Measurements from ENCODE around the gene IL18BP. TPM values are rescaled to one million over a fixed set of nuclear protein-coding genes. Genes with fewer than 3 reads are reported as not detected.

Gene IL18BP
- total RNA-seq, 1 donor from 2014 or later = 2.1 TPM

- FAIRE-seq = no peak
- no peak for DNase-seq (ENCODE audit: low read depth)
- H3K36me3 ChIP-seq (ENCODE audit: control insufficient read depth, insufficient read depth, low read length) = peaks cover 33% of the 10 kb centered on the region
- H3K4me3 ChIP-seq (ENCODE audit: low read depth, low read length) = no peak overlapping the region
- H3K27me3 ChIP-seq (ENCODE audit: control insufficient read depth, insufficient read depth, low read length) = no peaks in the 10 kb centered on the region
- TF ChIP-seq CTCF (IDR thresholded peaks at IDR 0.05; ENCODE audit: insufficient read depth, low read length, severe bottlenecking) = no peak
Measured at GRCh38 chr11:72001834-72002591, 3.3 kb downstream of the IL18BP start.

GRCh38 chr11:72002841-72003775 is 4.4 kb downstream of the IL18BP start:
- TF ChIP-seq CTCF (IDR thresholded peaks at IDR 0.05; ENCODE audit: insufficient read depth, low read length, severe bottlenecking) = no peak
- Histone ChIP-seq H3K27me3 (ENCODE audit: control insufficient read depth, insufficient read depth, low read length) (no peaks in the 10 kb centered on the region), H3K4me3 (ENCODE audit: low read depth, low read length) (no peak overlapping the region), H3K36me3 (ENCODE audit: control insufficient read depth, insufficient read depth, low read length) (peaks cover 40% of the 10 kb centered on the region)
- FAIRE-seq (no peak), DNase-seq (ENCODE audit: low read depth) (no peak)

GRCh38 chr11:72003776-72004171 is 5.1 kb downstream of the IL18BP start:
- TF ChIP-seq CTCF (IDR thresholded peaks at IDR 0.05; ENCODE audit: insufficient read depth, low read length, severe bottlenecking) = no peak
- Histone ChIP-seq H3K36me3 (ENCODE audit: control insufficient read depth, insufficient read depth, low read length) (peaks cover 45% of the 10 kb centered on the region), H3K4me3 (ENCODE audit: low read depth, low read length) (no peak overlapping the region), H3K27me3 (ENCODE audit: control insufficient read depth, insufficient read depth, low read length) (no peaks in the 10 kb centered on the region)
- DNase-seq (ENCODE audit: low read depth) = no peak
- FAIRE-seq = no peak

GRCh38 chr11:72004515-72005346 is 6.0 kb downstream of the IL18BP start:
- no peak overlapping the region for H3K4me3 ChIP-seq (ENCODE audit: low read depth, low read length)
- FAIRE-seq (peak; percentile 32), DNase-seq (ENCODE audit: low read depth) (no peak)
- H3K27me3 ChIP-seq (ENCODE audit: control insufficient read depth, insufficient read depth, low read length) = no peaks in the 10 kb centered on the region
- TF ChIP-seq CTCF (IDR thresholded peaks at IDR 0.05; ENCODE audit: insufficient read depth, low read length, severe bottlenecking) = no peak
- peaks cover 49% of the 10 kb centered on the region for H3K36me3 ChIP-seq (ENCODE audit: control insufficient read depth, insufficient read depth, low read length)

- FAIRE-seq (no peak), DNase-seq (ENCODE audit: low read depth) (no peak)
- H3K36me3 ChIP-seq (ENCODE audit: control insufficient read depth, insufficient read depth, low read length) = peaks cover 54% of the 10 kb centered on the region
Measured at GRCh38 chr11:72005347-72006260, 6.9 kb downstream of the IL18BP start.

More at GRCh38 chr11:72005347-72006260, 6.9 kb downstream of the IL18BP start:
- H3K27me3 ChIP-seq (ENCODE audit: control insufficient read depth, insufficient read depth, low read length) = no peaks in the 10 kb centered on the region
- TF ChIP-seq CTCF (IDR thresholded peaks at IDR 0.05; ENCODE audit: insufficient read depth, low read length, severe bottlenecking) = no peak
- H3K4me3 ChIP-seq (ENCODE audit: low read depth, low read length) = no peak overlapping the region

Data from bronchial epithelial cell (primary cell).